Measurements from ENCODE around the gene TLR6. TPM values are rescaled to one million over a fixed set of nuclear protein-coding genes. Genes with fewer than 3 reads are reported as not detected.

TLR6 gene
- total and polyA plus RNA-seq, 2 experiments from 2014 or later = 0.12 TPM; not detected in 1

DNA sequence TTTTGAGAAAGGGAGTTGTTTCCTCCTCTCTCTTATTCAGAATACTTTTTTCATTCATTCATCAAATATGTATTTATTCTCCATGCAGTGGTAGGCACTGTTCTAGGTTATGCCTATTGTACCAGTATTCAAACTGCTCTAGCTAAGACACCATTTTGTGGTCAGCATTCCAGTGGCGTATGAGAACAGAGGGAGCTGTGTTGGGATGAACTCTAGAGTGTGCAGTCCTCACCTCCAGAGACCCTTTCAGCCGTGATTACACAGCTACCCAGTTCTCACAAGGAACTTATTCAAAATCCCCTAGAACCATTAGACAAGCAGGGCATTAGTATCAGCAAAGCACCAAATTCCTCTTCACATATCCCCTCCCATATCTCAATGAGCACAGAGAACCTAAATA lies 56.3 kb downstream of the TLR6 start:
- no peak for DNase-seq (ENCODE audit: low read depth in 1 of 2, low spot score in 1 of 2)
- TF ChIP-seq, protein P1, sequence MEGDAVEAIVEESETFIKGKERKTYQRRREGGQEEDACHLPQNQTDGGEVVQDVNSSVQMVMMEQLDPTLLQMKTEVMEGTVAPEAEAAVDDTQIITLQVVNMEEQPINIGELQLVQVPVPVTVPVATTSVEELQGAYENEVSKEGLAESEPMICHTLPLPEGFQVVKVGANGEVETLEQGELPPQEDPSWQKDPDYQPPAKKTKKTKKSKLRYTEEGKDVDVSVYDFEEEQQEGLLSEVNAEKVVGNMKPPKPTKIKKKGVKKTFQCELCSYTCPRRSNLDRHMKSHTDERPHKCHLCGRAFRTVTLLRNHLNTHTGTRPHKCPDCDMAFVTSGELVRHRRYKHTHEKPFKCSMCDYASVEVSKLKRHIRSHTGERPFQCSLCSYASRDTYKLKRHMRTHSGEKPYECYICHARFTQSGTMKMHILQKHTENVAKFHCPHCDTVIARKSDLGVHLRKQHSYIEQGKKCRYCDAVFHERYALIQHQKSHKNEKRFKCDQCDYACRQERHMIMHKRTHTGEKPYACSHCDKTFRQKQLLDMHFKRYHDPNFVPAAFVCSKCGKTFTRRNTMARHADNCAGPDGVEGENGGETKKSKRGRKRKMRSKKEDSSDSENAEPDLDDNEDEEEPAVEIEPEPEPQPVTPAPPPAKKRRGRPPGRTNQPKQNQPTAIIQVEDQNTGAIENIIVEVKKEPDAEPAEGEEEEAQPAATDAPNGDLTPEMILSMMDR (IDR thresholded peaks at IDR 0.05; ENCODE audit: low read depth, low read length) = no peak
- no peak overlapping the region for H3K4me3 ChIP-seq
- H3K36me3 ChIP-seq = no peaks in the 10 kb centered on the region
- no peaks in the 10 kb centered on the region for H3K27me3 ChIP-seq
- H3K27ac ChIP-seq = no peak overlapping the region
- no peaks in the 10 kb centered on the region for H3K9me3 ChIP-seq (ENCODE audit: low read depth)
- H3K4me1 ChIP-seq (ENCODE audit: low read depth) = no peaks in the 10 kb centered on the region

DNA sequence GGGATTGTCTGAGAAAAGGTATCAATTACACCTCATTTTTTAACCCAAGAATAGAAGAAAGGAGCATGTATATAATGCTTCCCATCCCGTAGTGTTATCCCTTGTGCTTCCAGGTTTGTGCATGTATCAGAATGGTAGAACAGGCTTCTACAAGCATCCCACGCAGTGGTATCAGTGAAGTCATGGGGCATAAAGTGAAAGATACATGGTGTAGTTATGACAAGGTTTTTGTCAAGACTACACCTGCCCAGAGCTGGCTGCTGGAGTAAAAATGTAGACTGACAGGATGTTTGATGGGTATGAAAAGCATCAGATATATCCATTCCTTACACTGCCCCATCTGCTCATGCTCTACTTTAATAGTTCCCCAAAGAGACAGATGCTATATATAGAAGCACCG lies 61.5 kb downstream of the TLR6 start:
- TF ChIP-seq, protein P1 (IDR thresholded peaks at IDR 0.05; ENCODE audit: low read depth, low read length) = no peak
- H3K27me3 ChIP-seq = no peaks in the 10 kb centered on the region

DNA sequence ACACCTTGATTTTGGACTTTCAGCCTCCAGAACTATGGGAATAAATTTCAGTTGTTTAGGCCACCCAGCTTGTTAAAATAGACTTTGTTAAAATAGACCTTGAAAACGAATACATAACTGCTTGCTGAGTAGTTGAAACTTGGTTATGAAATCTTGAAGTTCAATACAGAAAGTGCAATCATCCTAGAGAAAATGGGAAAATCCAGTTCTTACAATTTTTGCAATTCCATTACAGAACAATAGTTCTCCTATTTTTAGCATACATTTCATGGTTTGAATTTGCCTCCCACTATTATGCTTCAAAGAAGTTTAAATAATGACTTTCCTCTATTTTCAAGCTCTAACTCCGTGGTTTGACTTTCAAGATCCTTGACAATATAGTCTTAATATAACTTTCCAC lies 62.6 kb downstream of the TLR6 start:
- H3K4me1 ChIP-seq (ENCODE audit: low read depth) = no peaks in the 10 kb centered on the region
- TF ChIP-seq, protein P1 (IDR thresholded peaks at IDR 0.05; ENCODE audit: low read depth, low read length) = no peak
- no peak overlapping the region for H3K27ac ChIP-seq
- H3K9me3 ChIP-seq (ENCODE audit: low read depth) = no peaks in the 10 kb centered on the region
- DNase-seq (ENCODE audit: low read depth in 1 of 2, low spot score in 1 of 2) = no peak
- no peaks in the 10 kb centered on the region for H3K36me3 ChIP-seq
- no peaks in the 10 kb centered on the region for H3K27me3 ChIP-seq
- H3K4me3 ChIP-seq = no peak overlapping the region

More for the DNA sequence above, 61.5 kb downstream of the TLR6 start:
- DNase-seq (ENCODE audit: low read depth in 1 of 2, low spot score in 1 of 2) = no peak
- Histone ChIP-seq H3K27ac (no peak overlapping the region), H3K9me3 (ENCODE audit: low read depth) (no peaks in the 10 kb centered on the region), H3K4me1 (ENCODE audit: low read depth) (no peaks in the 10 kb centered on the region), H3K4me3 (no peak overlapping the region), H3K36me3 (no peaks in the 10 kb centered on the region)

DNA sequence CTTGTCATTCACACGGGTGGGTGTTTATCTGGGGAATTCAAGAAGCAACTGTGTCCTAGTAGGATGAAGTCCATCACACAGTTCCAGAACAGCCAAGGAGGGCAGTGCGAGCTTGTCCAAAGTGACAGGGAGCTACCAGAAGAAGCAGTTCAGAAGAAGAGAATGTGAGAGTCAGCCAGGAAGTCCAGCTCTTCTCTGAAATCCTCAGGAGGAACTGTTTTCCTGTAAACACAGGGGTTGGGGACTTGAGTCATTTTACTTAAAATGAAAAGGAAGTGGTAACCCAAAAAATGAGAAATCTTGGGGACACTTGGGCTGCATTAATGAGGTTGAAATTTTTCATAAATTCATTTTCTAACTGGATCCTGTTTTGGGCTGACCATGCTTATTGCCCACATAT lies 65.6 kb downstream of the TLR6 start:
- Histone ChIP-seq H3K4me3 (no peak overlapping the region), H3K27ac (no peak overlapping the region), H3K27me3 (no peaks in the 10 kb centered on the region), H3K36me3 (no peaks in the 10 kb centered on the region), H3K4me1 (ENCODE audit: low read depth) (no peaks in the 10 kb centered on the region), H3K9me3 (ENCODE audit: low read depth) (no peaks in the 10 kb centered on the region)
- DNase-seq (ENCODE audit: low read depth in 1 of 2, low spot score in 1 of 2) = no peak
- TF ChIP-seq, protein P1 (IDR thresholded peaks at IDR 0.05; ENCODE audit: low read depth, low read length) = no peak

DNA sequence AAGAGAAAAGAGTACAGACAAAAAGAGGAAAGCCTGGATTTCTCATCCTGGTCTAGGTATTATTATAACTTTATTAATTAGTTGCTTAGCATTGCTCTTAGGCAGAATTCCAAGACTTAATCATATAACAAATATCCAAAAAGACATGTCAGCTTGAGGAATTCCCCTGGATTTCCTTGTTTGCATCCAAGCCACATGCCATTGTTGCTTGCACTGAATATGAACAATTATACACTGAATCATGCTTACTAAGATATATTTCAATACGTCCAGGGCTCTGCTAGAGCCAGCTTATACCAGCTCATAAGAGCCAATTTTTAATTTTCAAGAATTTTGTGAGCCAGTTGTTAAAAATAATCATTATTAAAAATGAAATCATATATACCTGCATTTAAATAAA lies 68.3 kb downstream of the TLR6 start:
- H3K4me3 ChIP-seq = no peak overlapping the region
- H3K36me3 ChIP-seq = no peaks in the 10 kb centered on the region
- H3K27me3 ChIP-seq = no peaks in the 10 kb centered on the region
- no peaks in the 10 kb centered on the region for H3K9me3 ChIP-seq (ENCODE audit: low read depth)
- no peak overlapping the region for H3K27ac ChIP-seq
- TF ChIP-seq, protein P1 (IDR thresholded peaks at IDR 0.05; ENCODE audit: low read depth, low read length) = no peak
- peak in 1 of 2 donors; percentile 14 for DNase-seq (ENCODE audit: low read depth in 1 of 2, low spot score in 1 of 2)
- no peaks in the 10 kb centered on the region for H3K4me1 ChIP-seq (ENCODE audit: low read depth)

DNA sequence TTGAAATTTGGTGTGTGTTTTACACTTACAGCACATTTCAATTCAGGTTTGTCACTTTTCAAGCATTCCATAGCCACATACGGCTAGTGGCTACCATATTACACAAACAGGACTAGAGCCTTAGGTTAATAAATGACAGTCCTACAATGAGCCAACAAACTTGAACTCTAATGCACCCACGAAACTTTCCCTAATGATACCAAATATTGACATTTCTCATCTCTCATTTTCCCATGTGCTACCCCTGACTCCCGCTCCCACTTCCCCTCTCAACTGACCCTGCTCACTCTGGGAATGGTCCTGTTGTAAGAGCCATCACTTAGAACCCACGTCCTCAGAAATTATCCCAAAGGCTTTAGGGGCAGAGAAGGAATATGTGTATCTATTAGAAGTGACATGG lies 68.9 kb downstream of the TLR6 start:
- H3K36me3 ChIP-seq = no peaks in the 10 kb centered on the region
- H3K4me1 ChIP-seq (ENCODE audit: low read depth) = no peaks in the 10 kb centered on the region
- no peaks in the 10 kb centered on the region for H3K27me3 ChIP-seq
- no peaks in the 10 kb centered on the region for H3K9me3 ChIP-seq (ENCODE audit: low read depth)
- no peak overlapping the region for H3K4me3 ChIP-seq
- TF ChIP-seq, protein P1 (IDR thresholded peaks at IDR 0.05; ENCODE audit: low read depth, low read length) = no peak
- H3K27ac ChIP-seq = no peak overlapping the region
- DNase-seq (ENCODE audit: low read depth in 1 of 2, low spot score in 1 of 2) = no peak
